Central memory CD8-positive, alpha-beta T cell (primary cell): ENCODE data around the gene FOXL3.
"Not testable (repeated sequence)": the region's sequence is repeated elsewhere in the genome, so short reads cannot be mapped to it uniquely, and the experiment has no call there.

Experiments used
- ATAC-seq: fragments of 150-1000 bp; cut with Tn5 transposase; replicated peaks from 2 replicates; pipeline ENCODE4 v1.10.0; 2022; ENCODE audit warnings: mild to moderate bottlenecking, moderate FRiP score, moderate number of reproducible peaks; ENCODE audit not compliant: poor library complexity, severe bottlenecking; ENCODE audit errors: extremely low read depth
- DNase-seq, 2 donors: peaks; one replicate each; pipeline ENCODE4 v3.0.0; 2021; ENCODE audit warnings: low spot score in 2 of 2
- H3K27ac Mint-ChIP-seq: one replicate; pipeline ENCODE4 v1.8.0; 2022; ENCODE audit warnings: low read depth, mild to moderate bottlenecking, moderate library complexity, mixed read lengths
- H3K27me3 Mint-ChIP-seq: one replicate; pipeline ENCODE4 v1.8.0; 2022; ENCODE audit warnings: mixed read lengths
- H3K36me3 Mint-ChIP-seq: one replicate; pipeline ENCODE4 v1.8.0; 2022; ENCODE audit warnings: mild to moderate bottlenecking, moderate library complexity, mixed read lengths; ENCODE audit not compliant: insufficient read depth
- H3K4me1 Mint-ChIP-seq: one replicate; pipeline ENCODE4 v1.8.0; 2022; ENCODE audit warnings: mixed read lengths
- H3K4me3 Mint-ChIP-seq: one replicate; pipeline ENCODE4 v1.8.0; 2022; ENCODE audit warnings: mild to moderate bottlenecking, moderate library complexity, mixed read lengths
- H3K9me3 Mint-ChIP-seq: one replicate; pipeline ENCODE4 v1.8.0; 2022; ENCODE audit warnings: mixed read lengths

The FOXL3 gene

GRCh38 chr7:290554-291372 is 793 bp downstream of the FOXL3 start:
- Mint-ChIP-seq H3K4me3 (no peak overlapping the region), H3K9me3 (no peaks in the 10 kb centered on the region), H3K27ac (no peak overlapping the region), H3K4me1 (no peaks in the 10 kb centered on the region), H3K27me3 (peaks cover 53% of the 10 kb centered on the region), H3K36me3 (no peaks in the 10 kb centered on the region)
- DNase-seq (no peak), ATAC-seq (no peak)

DNA sequence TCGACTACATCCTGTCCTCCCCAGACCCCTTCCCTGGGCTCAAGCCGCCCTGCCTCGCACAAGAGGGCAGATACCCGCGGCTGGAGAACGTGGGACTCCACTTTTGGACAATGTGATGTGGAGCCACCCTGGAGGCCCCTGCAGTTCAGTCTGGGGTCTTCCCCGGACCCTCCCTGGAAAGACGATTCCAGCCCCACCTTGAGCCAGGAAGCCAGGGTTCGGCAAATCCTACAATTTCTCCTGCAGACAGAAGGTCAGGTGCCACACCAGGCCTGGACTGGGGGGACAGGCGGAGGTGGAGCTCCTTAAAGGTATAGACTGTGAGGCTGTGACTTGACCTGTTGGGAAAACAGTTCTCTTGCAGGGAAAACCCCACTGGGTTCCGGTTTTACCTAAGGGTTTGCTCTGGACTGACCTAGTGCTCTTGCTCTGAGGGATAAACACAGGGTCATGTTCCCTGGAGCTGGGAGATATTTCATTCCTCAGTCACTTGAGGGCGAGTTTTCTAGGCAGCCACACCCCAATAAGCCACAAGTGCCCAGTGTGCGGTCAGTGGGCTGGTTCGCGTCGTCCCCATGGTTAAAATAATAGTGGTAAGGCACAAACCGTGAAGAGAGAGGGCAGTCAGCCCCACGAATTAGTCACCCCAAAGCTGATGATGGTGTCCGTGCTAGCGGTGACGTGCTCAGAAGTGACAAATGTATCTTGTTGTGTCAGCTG is 1.6 kb downstream of the FOXL3 start:
- Mint-ChIP-seq H3K4me1 (no peaks in the 10 kb centered on the region), H3K9me3 (no peaks in the 10 kb centered on the region), H3K27ac (no peak overlapping the region), H3K4me3 (no peak overlapping the region), H3K27me3 (peaks cover 48% of the 10 kb centered on the region), H3K36me3 (no peaks in the 10 kb centered on the region)
- DNase-seq (no peak), ATAC-seq (no peak)

GRCh38 chr7:292226-292625 is 2.3 kb downstream of the FOXL3 start:
- Mint-ChIP-seq H3K27me3 (peaks cover 44% of the 10 kb centered on the region), H3K27ac (no peak overlapping the region), H3K9me3 (no peaks in the 10 kb centered on the region), H3K4me3 (no peak overlapping the region), H3K4me1 (no peaks in the 10 kb centered on the region), H3K36me3 (no peaks in the 10 kb centered on the region)
- ATAC-seq (no peak), DNase-seq (no peak)

- Mint-ChIP-seq H3K4me3 (no peak overlapping the region), H3K36me3 (no peaks in the 10 kb centered on the region), H3K27ac (no peak overlapping the region), H3K4me1 (no peaks in the 10 kb centered on the region), H3K9me3 (no peaks in the 10 kb centered on the region), H3K27me3 (peaks cover 38% of the 10 kb centered on the region)
- no peak for ATAC-seq
- no peak for DNase-seq
These were observed 2.9 kb downstream of the FOXL3 start for GRCh38 chr7:292826-293225.

DNA sequence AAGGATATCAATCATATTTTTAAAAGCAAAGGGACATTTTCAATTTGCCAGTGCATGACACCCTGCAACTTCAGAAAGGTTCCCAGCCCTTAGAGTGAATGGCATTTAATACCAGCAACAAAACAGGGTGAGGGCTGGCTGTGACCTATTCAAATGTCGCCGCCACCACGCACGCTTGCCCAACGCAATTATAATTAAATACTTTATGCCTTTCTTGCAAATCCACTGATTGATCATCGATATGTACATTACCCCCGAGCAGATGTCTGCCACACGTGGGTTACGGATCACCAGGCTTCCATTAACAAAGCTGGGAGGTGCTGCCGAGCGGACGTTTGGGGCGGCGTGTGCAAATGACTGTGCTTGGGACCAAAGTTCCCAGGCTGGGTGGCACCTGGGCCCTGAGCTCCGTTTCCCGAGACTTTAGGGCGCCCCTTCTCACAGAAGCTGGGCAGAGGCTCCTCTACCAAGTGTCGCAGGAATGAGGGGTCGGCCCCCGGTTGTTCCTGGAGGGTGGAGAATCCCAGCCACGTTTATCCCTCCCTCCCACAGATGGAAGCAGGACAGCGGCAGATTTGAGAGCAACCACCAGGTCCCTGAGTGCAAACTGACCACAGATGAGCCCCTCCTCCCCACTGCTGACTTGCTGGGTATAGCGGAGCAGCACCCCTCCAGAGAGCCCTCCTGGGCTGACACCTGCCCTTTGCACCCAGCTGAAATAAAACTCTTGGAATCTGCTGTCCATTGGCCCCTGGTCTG is 3.9 kb downstream of the FOXL3 start:
- H3K27me3 Mint-ChIP-seq = peaks cover 28% of the 10 kb centered on the region
- ATAC-seq (no peak), DNase-seq (no peak)
- H3K4me1 Mint-ChIP-seq = no peaks in the 10 kb centered on the region
- H3K27ac Mint-ChIP-seq = no peak overlapping the region
- H3K9me3 Mint-ChIP-seq = no peaks in the 10 kb centered on the region
- no peaks in the 10 kb centered on the region for H3K36me3 Mint-ChIP-seq
- no peak overlapping the region for H3K4me3 Mint-ChIP-seq

GRCh38 chr7:294440-295154 is 4.6 kb downstream of the FOXL3 start:
- Mint-ChIP-seq H3K9me3 (no peaks in the 10 kb centered on the region), H3K36me3 (no peaks in the 10 kb centered on the region), H3K27me3 (peaks cover 24% of the 10 kb centered on the region), H3K27ac (no peak overlapping the region), H3K4me3 (no peak overlapping the region), H3K4me1 (no peaks in the 10 kb centered on the region)
- ATAC-seq = no peak
- no peak for DNase-seq

GRCh38 chr7:295155-296154 is 5.5 kb downstream of the FOXL3 start:
- no peak overlapping the region for H3K27ac Mint-ChIP-seq
- H3K4me3 Mint-ChIP-seq = no peak overlapping the region
- no peaks in the 10 kb centered on the region for H3K9me3 Mint-ChIP-seq
- no peak for DNase-seq
- peaks cover 24% of the 10 kb centered on the region for H3K27me3 Mint-ChIP-seq
- H3K36me3 Mint-ChIP-seq = no peaks in the 10 kb centered on the region
- ATAC-seq = no peak
- no peaks in the 10 kb centered on the region for H3K4me1 Mint-ChIP-seq

DNA sequence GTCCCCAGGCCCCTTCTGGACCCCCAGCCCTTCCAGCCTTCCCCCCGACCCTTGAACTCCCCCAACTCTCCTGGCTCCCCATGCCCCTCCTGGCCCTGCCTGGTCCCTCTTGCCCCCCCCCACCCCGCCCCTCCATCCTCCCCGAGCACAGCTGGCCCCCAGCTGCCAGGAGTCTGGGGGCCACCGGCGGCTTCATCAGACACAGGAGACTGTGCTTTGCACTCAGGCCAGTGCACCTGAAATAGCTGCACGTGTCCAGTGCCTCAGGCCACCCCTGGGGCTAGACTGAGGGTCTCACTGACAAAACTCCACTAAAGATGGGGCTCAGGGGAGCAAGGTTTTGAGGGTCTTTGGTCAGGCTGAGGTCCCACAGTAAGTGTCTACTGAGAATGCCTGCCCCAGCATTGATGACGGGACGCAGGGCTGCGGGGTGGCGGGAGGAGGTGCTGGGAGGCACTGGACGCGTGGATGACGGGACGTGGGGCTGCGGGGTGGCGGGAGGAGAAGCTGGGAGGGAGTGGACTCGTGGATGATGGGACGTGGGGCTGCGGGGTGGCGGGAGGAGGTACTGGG is 6.5 kb downstream of the FOXL3 start:
- Mint-ChIP-seq H3K9me3 (no peaks in the 10 kb centered on the region), H3K27ac (no peak overlapping the region), H3K36me3 (no peaks in the 10 kb centered on the region), H3K4me3 (no peak overlapping the region), H3K27me3 (peaks cover 22% of the 10 kb centered on the region), H3K4me1 (no peaks in the 10 kb centered on the region)
- ATAC-seq = no peak
- DNase-seq = no peak

DNA sequence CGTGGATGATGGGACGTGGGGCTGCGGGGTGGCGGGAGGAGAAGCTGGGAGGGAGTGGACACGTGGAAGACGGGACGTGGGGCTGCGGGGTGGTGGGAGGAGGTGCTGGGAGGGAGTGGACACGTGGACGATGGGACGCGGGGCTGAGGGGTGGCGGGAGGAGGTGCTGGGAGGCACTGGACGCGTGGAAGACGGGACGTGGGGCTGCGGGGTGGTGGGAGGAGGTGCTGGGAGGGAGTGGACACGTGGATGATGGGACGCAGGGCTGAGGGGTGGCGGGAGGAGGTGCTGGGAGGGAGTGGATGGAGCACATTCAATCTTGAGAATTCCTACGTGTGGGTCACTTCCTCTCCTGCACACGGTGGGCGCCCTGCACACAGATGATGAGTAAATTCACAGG is 7.2 kb downstream of the FOXL3 start:
- not testable (repeated sequence) for H3K4me1 Mint-ChIP-seq, H3K36me3 Mint-ChIP-seq, H3K4me3 Mint-ChIP-seq, DNase-seq, ATAC-seq, H3K9me3 Mint-ChIP-seq
- Mint-ChIP-seq H3K27ac (peak overlapping the region; percentile 85), H3K27me3 (peaks cover 15% of the 10 kb centered on the region)

- DNase-seq (no peak), ATAC-seq (no peak)
- H3K27ac Mint-ChIP-seq = peak overlapping the region; percentile 85
- H3K36me3 Mint-ChIP-seq = no peaks in the 10 kb centered on the region
- H3K27me3 Mint-ChIP-seq = peaks cover 8% of the 10 kb centered on the region
- no peak overlapping the region for H3K4me3 Mint-ChIP-seq
- no peaks in the 10 kb centered on the region for H3K9me3 Mint-ChIP-seq
- H3K4me1 Mint-ChIP-seq = no peaks in the 10 kb centered on the region
These were observed 7.8 kb downstream of the FOXL3 start for GRCh38 chr7:297611-298374.

DNA sequence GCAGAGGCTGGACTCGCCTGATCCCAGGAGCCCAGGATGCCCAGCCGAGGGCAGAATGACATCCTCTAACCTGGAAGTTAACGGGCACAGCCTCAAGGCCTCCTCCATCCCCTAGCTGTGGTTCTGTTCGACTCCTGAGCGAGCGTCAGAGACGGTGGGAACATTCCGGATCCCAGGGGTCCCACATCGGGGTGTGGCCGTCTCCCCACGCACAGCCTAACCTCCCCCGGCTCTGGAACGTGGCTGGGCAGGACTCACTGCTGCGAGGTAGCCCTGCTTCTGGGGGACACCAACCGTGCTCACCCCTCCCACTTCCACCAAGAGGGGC is 8.4 kb downstream of the FOXL3 start:
- Mint-ChIP-seq H3K27ac (no peak overlapping the region), H3K4me1 (no peaks in the 10 kb centered on the region), H3K27me3 (peaks cover 3% of the 10 kb centered on the region), H3K4me3 (no peak overlapping the region), H3K9me3 (no peaks in the 10 kb centered on the region), H3K36me3 (no peaks in the 10 kb centered on the region)
- DNase-seq = no peak
- ATAC-seq = no peak
